HG03097 (cell line): ENCODE results near the gene ANO1.

ENCODE experiments used
- ATAC-seq: cut with Tn5 transposase; IDR thresholded peaks from one replicate; pipeline ENCODE4 v1.9.1; 2021; ENCODE audit not compliant: unreplicated experiment, low FRiP score

ANO1 gene

GRCh38 chr11:70071996-70072395, 6.1 kb upstream of the ANO1 start:
- no peak for ATAC-seq

- no peak for ATAC-seq
These were observed 5.7 kb upstream of the ANO1 start for GRCh38 chr11:70072461-70072860.

GRCh38 chr11:70072861-70073755, 5.0 kb upstream of the ANO1 start:
- ATAC-seq = no peak

- no peak for ATAC-seq
These were observed 4.2 kb upstream of the ANO1 start for GRCh38 chr11:70073871-70074371.

GRCh38 chr11:70074746-70075145, 3.4 kb upstream of the ANO1 start:
- no peak for ATAC-seq

GRCh38 chr11:70075836-70076235, 2.3 kb upstream of the ANO1 start:
- no peak for ATAC-seq

GRCh38 chr11:70076461-70076931, 1.6 kb upstream of the ANO1 start:
- no peak for ATAC-seq

GRCh38 chr11:70077411-70078094, 564 bp upstream of the ANO1 start:
- ATAC-seq = no peak

- ATAC-seq = no peak
These were observed 882 bp downstream of the ANO1 start for GRCh38 chr11:70078781-70079616.

GRCh38 chr11:70079691-70080090, 1.6 kb downstream of the ANO1 start:
- ATAC-seq = no peak

GRCh38 chr11:70080763-70081162, 2.6 kb downstream of the ANO1 start:
- ATAC-seq = no peak

- ATAC-seq = no peak
These were observed 4.7 kb downstream of the ANO1 start for GRCh38 chr11:70082829-70083228.

GRCh38 chr11:70084046-70084984, 6.2 kb downstream of the ANO1 start:
- ATAC-seq = no peak

- no peak for ATAC-seq
These were observed 8.0 kb downstream of the ANO1 start for GRCh38 chr11:70085815-70086769.

GRCh38 chr11:70087446-70088167, 9.5 kb downstream of the ANO1 start:
- ATAC-seq = no peak

- ATAC-seq = no peak
These were observed 10.7 kb downstream of the ANO1 start for GRCh38 chr11:70088735-70089250.

- no peak for ATAC-seq
These were observed 11.5 kb downstream of the ANO1 start for GRCh38 chr11:70089631-70090030.

- ATAC-seq = no peak
These were observed 12.9 kb downstream of the ANO1 start for GRCh38 chr11:70090961-70091381.
